C4-2B (cell line): ENCODE results near the gene AXIN2.

Experiments used
- H3K27ac ChIP-seq: fragments of 450-650 bp; 2 replicates; pipeline ENCODE4 v1.5.1; 2017
- CTCF ChIP-seq: fragments of 450-650 bp; conservative IDR thresholded peaks from 2 replicates; pipeline ENCODE4 v1.5.1; 2017; ENCODE audit warnings: mild to moderate bottlenecking
- ZFX ChIP-seq: fragments of 450-650 bp; IDR thresholded peaks from 2 replicates; pipeline ENCODE4 v1.6.1; 2017

The AXIN2 gene

GRCh38 chr17:65533056-65533745 is 28.2 kb downstream of the AXIN2 start:
- H3K27ac ChIP-seq = no peak overlapping the region
- TF ChIP-seq CTCF (no peak), ZFX (no peak)

DNA sequence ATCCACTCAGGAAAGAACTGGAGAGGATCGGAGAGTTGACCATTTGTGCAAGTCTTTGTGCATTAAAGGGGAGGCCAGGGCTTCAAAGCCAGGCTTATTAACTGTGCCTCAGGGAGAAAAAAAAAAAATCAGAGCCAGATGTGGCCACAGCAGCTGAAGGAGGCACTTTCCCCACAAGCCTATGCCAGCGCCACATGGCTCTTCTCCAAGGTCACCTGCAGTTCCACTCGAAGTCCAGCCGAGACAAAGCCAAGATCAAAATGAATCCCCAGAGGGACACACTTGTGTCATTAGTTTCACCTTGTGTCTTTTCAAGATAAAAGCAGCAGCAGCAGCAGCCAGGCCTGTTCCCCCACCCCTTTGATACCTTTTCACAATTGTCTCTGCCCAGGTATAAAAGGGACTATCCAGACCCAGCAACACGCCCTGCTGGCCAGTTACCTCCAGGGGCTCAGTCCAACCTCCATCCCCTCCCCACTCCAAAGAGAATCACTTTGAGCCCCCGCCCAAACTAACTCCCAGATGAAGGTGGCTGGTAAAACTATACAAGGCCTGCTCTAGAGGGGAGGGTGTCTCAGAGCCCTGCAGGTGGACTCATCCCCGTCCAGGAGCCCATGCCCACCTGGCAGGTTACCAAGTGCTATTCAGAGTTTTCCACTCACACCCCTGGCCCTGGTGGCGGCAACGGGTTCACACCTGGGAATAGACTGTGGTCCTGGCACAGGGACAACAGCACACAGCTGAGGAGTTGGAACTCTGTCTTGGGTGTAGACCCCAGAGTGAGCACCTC is 29.2 kb downstream of the AXIN2 start:
- H3K27ac ChIP-seq = no peak overlapping the region
- TF ChIP-seq ZFX (no peak), CTCF (no peak)

DNA sequence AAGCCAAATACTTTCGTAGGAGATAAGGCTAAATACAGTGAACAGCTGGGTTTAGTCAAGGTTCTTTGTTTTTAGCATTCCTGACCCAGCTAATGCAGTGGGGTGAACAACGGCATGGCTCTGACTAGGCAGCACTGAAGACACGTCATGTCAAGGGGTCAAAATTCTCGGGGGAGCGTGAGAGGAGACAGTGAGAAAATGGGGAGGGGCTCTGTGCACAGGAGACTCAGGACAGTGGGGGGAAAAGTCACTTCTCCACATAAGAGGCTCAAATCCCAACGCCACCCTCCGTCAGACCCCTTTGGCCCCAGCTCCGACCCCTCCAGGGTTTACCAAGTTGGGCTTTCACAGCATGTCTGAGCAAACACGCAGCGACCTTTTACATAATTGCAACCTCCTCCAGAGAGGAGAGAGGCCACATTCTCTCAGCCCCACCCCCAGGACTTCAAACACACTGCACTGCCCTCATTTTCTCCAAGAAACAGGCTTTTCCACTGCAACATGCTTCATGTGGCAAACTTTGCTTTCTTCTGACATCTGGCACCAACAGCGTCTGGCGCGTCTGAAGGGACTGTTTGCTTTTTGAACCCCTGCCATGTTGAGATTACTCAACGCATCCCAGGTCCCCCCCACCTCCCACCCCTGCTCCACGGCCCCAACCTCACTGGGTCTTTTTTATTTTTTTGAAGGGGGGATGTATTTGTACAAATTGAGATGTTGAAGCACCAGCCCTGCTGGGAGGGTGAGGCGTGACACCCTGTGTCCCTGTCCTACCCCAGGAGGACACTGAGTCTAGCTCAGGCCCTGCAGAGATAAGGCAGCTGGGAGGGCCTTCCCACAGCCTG is 30.0 kb downstream of the AXIN2 start:
- TF ChIP-seq ZFX (no peak), CTCF (no peak)
- H3K27ac ChIP-seq = no peak overlapping the region

GRCh38 chr17:65530523-65531255 is 30.8 kb downstream of the AXIN2 start:
- H3K27ac ChIP-seq = no peak overlapping the region
- TF ChIP-seq ZFX (no peak), CTCF (no peak)

DNA sequence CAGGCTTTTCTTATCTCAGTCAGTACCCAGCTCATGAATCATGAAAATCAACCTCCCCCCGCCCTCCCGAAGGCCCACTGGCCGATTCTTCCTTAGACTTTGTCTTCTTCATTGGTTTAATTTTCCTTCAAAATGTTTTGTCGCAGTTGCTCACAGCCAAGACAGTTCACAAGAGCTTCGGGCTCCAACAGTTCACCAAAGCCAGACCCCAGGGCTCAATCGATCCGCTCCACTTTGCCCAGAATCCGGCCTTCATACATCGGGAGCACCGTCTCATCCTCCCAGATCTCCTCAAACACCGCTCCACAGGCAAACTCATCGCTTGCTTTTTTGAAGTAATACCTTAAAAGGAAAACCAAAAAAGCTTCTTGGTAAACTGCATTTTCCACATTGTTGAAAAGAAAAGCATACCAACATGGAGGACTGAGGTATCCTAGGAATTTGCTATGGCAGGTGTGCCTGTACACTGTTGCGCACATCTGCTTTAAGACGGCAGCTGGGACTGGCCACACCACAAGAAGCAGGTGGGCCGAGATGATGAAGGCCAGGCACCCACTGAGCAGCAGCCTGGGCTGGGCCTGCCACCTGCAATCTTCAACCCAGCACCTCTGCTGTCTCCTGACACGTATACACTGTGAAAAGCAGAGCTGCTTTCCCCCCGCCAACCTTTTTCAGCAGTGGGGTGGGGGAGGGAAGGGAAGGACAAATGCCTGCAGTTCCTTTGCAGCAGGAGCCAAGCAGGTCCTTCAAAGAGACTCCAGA is 31.5 kb downstream of the AXIN2 start:
- no peak overlapping the region for H3K27ac ChIP-seq

More for the DNA sequence above, 31.5 kb downstream of the AXIN2 start:
- no peak for TF ChIP-seq CTCF
- no peak for TF ChIP-seq ZFX
